Thymus (tissue), 11 donors: ENCODE measurements around the gene SPOPL. TPM values are rescaled to one million over a fixed set of nuclear protein-coding genes. Genes with fewer than 3 reads are reported as not detected.
"Not testable (repeated sequence)": the region's sequence is repeated elsewhere in the genome, so short reads cannot be mapped to it uniquely, and the experiment has no call there.

ENCODE experiments used
- DNase-seq, 9 donors: peaks; one replicate each; pipeline ENCODE4 v3.0.0-alpha.2; 2013; ENCODE audit warnings: low spot score in 9 of 9, low read depth in 6 of 9, missing footprints in 1 of 9
- H3K27ac ChIP-seq, 2 donors: one replicate each; pipeline ENCODE4 v1.5.1; 2013; ENCODE audit warnings: control low read depth in 1 of 2, low read depth in 1 of 2, low read length in 1 of 2, mild to moderate bottlenecking in 1 of 2, moderate library complexity in 1 of 2
- H3K27me3 ChIP-seq, 2 donors: one replicate each; pipeline ENCODE4 v1.5.1; 2013; ENCODE audit warnings: low read length in 1 of 2; ENCODE audit not compliant: control insufficient read depth in 2 of 2, insufficient read depth in 1 of 2
- H3K36me3 ChIP-seq, 2 donors: one replicate each; pipeline ENCODE4 v1.5.1; 2013; ENCODE audit warnings: low read length in 1 of 2, mild to moderate bottlenecking in 1 of 2, moderate library complexity in 1 of 2; ENCODE audit not compliant: control insufficient read depth in 2 of 2, insufficient read depth in 2 of 2
- H3K4me1 ChIP-seq, 2 donors: one replicate each; pipeline ENCODE4 v1.5.1; 2013; ENCODE audit warnings: low read length in 2 of 2; ENCODE audit not compliant: control insufficient read depth in 2 of 2, insufficient read depth in 2 of 2
- H3K4me3 ChIP-seq, 2 donors: one replicate each; pipeline ENCODE4 v1.5.1; 2013; ENCODE audit warnings: low read length in 2 of 2, control low read depth in 1 of 2, mild to moderate bottlenecking in 1 of 2
- H3K9me3 ChIP-seq, 2 donors: one replicate each; pipeline ENCODE4 v1.5.1; 2013; ENCODE audit warnings: low read length in 1 of 2, mild to moderate bottlenecking in 1 of 2; ENCODE audit not compliant: control insufficient read depth in 2 of 2, insufficient read depth in 1 of 2
- WGBS: extraction: QIAGEN DNeasy Blood & Tissue Kit; methylation state at CpG from one replicate; pipeline ENCODE4 v1.1.7; 2013; 5-methylcytosine and 5-hydroxymethylcytosine counted together
- polyA plus RNA-seq: library from polyadenylated mRNA; stranded (reverse); fragments of 200-250 nt; gene quantifications from one replicate; pipeline ENCODE4 v1.2.3, GENCODE V29; 2013
- total RNA-seq: library from RNA; stranded (reverse); fragments of 120-200 nt; gene quantifications from one replicate; pipeline ENCODE4 v1.2.4, GENCODE V29; 2013
- donor health status: healthy.

Gene SPOPL
- total and polyA plus RNA-seq, 2 donors: 7.3 to 9.3 TPM

GRCh38 chr2:138524353-138524752 is 22.8 kb downstream of the SPOPL start:
- H3K9me3 ChIP-seq, H3K27me3 ChIP-seq, DNase-seq, H3K36me3 ChIP-seq, H3K27ac ChIP-seq, H3K4me3 ChIP-seq, H3K4me1 ChIP-seq: not testable (repeated sequence)
- 90% methylated on average over 1 of the region's 1 CpG for WGBS

DNA sequence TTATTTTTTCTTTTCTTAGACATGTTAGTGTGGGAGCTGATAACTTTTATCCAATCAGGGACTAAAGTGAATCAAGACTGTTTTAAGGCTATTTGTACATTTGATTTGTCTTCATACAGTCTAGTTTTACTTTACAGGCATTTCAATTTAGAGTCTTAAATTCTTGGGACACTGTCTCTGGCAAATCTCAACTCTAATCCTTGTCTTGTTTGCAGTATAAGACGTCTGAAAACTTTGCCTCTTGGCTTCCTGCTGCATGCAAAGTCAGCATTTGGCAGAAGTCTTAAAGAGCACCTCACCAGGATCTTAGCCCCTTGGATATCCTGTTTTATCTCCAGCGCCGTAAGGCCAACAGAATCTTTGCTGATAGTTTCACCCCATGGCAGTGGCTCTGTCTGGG is 30.3 kb downstream of the SPOPL start:
- no peak overlapping the region for H3K4me3 ChIP-seq
- H3K27ac ChIP-seq: no peak overlapping the region
- WGBS: 82% methylated on average over 3 of the region's 3 CpGs
- H3K4me1 ChIP-seq: peaks cover 0 to 2% of the 10 kb centered on the region in 2 donors
- peaks cover 0 to 3% of the 10 kb centered on the region in 2 donors for H3K36me3 ChIP-seq
- H3K9me3 ChIP-seq: no peaks in the 10 kb centered on the region
- H3K27me3 ChIP-seq: no peaks in the 10 kb centered on the region
- no peak for DNase-seq

DNA sequence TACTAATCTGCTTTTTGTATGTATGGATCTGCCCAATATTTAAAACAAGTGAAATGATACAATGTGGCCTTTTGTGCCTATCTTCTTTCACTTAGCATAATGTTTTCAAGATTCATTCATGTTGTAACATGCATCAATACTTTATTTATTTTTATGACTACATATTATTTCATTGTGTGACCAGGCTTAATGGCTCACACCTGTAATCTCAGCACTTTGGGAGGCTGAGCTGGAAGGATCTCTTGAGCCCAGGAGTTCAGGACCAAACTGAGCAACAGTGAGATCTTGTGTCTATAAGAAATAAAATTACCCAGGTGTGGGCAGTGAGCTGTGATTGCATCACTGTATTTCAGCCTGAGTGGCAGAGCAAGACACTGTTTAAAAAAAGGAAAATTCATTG is 33.2 kb downstream of the SPOPL start:
- Histone ChIP-seq H3K4me1 (peaks cover 0 to 2% of the 10 kb centered on the region in 2 donors), H3K27ac (no peak overlapping the region), H3K36me3 (peaks cover 0 to 5% of the 10 kb centered on the region in 2 donors), H3K4me3 (no peak overlapping the region), H3K27me3 (no peaks in the 10 kb centered on the region), H3K9me3 (peaks cover 0 to 3% of the 10 kb centered on the region in 2 donors)
- no peak for DNase-seq

- Histone ChIP-seq H3K4me1 (peaks cover 0 to 2% of the 10 kb centered on the region in 2 donors), H3K27me3 (no peaks in the 10 kb centered on the region), H3K4me3 (no peak overlapping the region), H3K36me3 (peaks cover 0 to 5% of the 10 kb centered on the region in 2 donors), H3K9me3 (peaks cover 0 to 3% of the 10 kb centered on the region in 2 donors), H3K27ac (no peak overlapping the region)
- no peak for DNase-seq
- WGBS: 94% methylated on average over 2 of the region's 2 CpGs
Observed at GRCh38 chr2:138536302-138536701, 34.7 kb downstream of the SPOPL start.

DNA sequence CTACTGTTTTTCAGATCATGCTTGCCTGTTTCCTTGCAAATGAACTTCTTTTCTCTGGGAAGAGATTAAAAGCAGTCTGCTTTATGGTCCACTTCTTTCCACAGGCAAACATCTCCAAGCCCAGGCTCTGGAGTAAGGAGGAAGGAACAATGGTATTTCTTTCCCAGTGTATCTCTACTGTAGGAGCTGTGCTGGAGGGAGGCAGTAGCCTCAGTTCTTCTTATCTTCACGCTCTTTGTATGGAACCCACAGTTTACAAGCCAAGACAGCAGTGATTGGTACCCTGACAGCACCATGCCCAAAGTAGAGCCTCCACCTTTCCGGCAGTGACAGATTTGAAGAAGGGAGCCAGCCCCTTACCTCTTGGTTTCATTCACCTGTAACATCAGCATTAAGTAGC is 35.2 kb downstream of the SPOPL start:
- DNase-seq: no peak
- Histone ChIP-seq H3K36me3 (peaks cover 0 to 5% of the 10 kb centered on the region in 2 donors), H3K9me3 (peaks cover 0 to 3% of the 10 kb centered on the region in 2 donors), H3K27me3 (no peaks in the 10 kb centered on the region), H3K27ac (no peak overlapping the region), H3K4me3 (no peak overlapping the region), H3K4me1 (peaks cover 0 to 2% of the 10 kb centered on the region in 2 donors)
- WGBS: 98% methylated on average over 2 of the region's 2 CpGs

- Histone ChIP-seq H3K27ac (no peak overlapping the region), H3K27me3 (no peaks in the 10 kb centered on the region), H3K4me1 (peaks cover 0 to 2% of the 10 kb centered on the region in 2 donors), H3K36me3 (peaks cover 0 to 5% of the 10 kb centered on the region in 2 donors), H3K9me3 (peaks cover 0 to 3% of the 10 kb centered on the region in 2 donors), H3K4me3 (no peak overlapping the region)
- 88% methylated on average over 12 of the region's 12 CpGs for WGBS
- DNase-seq: no peak
Observed at GRCh38 chr2:138537170-138537915, 35.8 kb downstream of the SPOPL start.

GRCh38 chr2:138544206-138544605 is 42.6 kb downstream of the SPOPL start:
- not testable (repeated sequence) for H3K27ac ChIP-seq, DNase-seq, H3K4me1 ChIP-seq, H3K27me3 ChIP-seq, H3K4me3 ChIP-seq, H3K36me3 ChIP-seq, H3K9me3 ChIP-seq
- 97% methylated on average over 12 of the region's 12 CpGs for WGBS

DNA sequence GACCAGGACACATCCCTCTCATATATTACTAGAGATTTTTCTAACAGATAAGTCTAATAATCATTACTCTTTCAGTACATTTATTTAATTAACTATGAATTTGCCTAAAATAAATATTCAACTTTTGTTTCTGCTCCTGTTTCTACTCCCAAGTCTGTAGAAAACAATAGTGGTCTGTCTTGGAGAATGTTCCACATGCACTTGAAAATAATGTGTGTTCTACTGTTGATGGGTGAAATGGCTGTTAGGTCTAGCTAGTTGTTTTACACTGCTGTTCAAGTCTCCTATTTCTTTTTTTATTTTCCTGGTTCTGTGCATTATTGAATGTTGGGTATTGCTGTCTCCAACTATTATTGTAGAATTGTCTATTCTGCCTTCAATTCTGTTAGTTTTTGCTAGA is 47.2 kb downstream of the SPOPL start:
- no peak overlapping the region for H3K27ac ChIP-seq
- no peaks in the 10 kb centered on the region for H3K9me3 ChIP-seq
- no peak overlapping the region for H3K4me3 ChIP-seq
- H3K27me3 ChIP-seq: no peaks in the 10 kb centered on the region
- H3K36me3 ChIP-seq: no peaks in the 10 kb centered on the region
- no peaks in the 10 kb centered on the region for H3K4me1 ChIP-seq
- no peak for DNase-seq

DNA sequence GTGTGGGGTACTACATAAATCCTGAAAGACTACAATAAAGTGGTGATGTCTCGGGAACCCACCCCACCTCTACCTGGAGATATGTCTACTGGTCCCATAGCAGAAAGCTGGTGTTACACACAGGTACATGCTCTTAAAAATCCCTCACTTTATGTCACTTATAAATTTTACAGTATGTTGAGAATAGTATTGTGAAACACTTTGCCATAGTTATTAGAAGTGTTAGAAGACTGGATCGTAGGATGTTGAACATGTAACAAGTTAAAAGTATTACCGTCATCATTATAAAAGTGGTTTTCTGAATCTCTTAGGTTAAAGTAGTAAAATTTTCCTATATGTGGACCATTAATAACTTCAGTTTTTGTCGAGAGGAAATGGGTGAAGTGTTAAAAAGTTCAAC is 48.6 kb downstream of the SPOPL start:
- Histone ChIP-seq H3K36me3 (no peaks in the 10 kb centered on the region), H3K4me3 (no peak overlapping the region)
- WGBS: 97% methylated on average over 4 of the region's 4 CpGs

More for the DNA sequence above, 48.6 kb downstream of the SPOPL start:
- H3K9me3 ChIP-seq: no peaks in the 10 kb centered on the region
- DNase-seq: no peak
- no peaks in the 10 kb centered on the region for H3K4me1 ChIP-seq
- no peak overlapping the region for H3K27ac ChIP-seq
- no peaks in the 10 kb centered on the region for H3K27me3 ChIP-seq
